Raji (cell line): ENCODE data around the gene BCAS1.

Source experiments
- POLR2A ChIP-seq: IDR thresholded peaks from 2 replicates; pipeline ENCODE4 v1.6.1; 2011; ENCODE audit warnings: low read depth, low read length, control low read depth; ENCODE audit not compliant: insufficient read depth

The BCAS1 gene

GRCh38 chr20:54048891-54049545 is 21.4 kb downstream of the BCAS1 start:
- no peak for TF ChIP-seq POLR2A

- TF ChIP-seq POLR2A, result no peak
Observed at GRCh38 chr20:54048481-54048880, 21.9 kb downstream of the BCAS1 start.

- no peak for TF ChIP-seq POLR2A
Observed at GRCh38 chr20:54047720-54048119, 22.7 kb downstream of the BCAS1 start.

- TF ChIP-seq POLR2A, result no peak
Observed at GRCh38 chr20:54047048-54047447, 23.3 kb downstream of the BCAS1 start.

- no peak for TF ChIP-seq POLR2A
Observed at GRCh38 chr20:54044156-54044555, 26.2 kb downstream of the BCAS1 start.

GRCh38 chr20:54043076-54043967 is 27.1 kb downstream of the BCAS1 start:
- TF ChIP-seq POLR2A, result no peak

GRCh38 chr20:54042021-54042420 is 28.4 kb downstream of the BCAS1 start:
- TF ChIP-seq POLR2A, result no peak

- TF ChIP-seq POLR2A, result no peak
Observed at GRCh38 chr20:54041336-54041735, 29.1 kb downstream of the BCAS1 start.

GRCh38 chr20:54040531-54040930 is 29.9 kb downstream of the BCAS1 start:
- no peak for TF ChIP-seq POLR2A

- no peak for TF ChIP-seq POLR2A
Observed at GRCh38 chr20:54038961-54039360, 31.4 kb downstream of the BCAS1 start.

- TF ChIP-seq POLR2A, result no peak
Observed at GRCh38 chr20:54037525-54037924, 32.9 kb downstream of the BCAS1 start.

- TF ChIP-seq POLR2A, result no peak
Observed at GRCh38 chr20:54029643-54030042, 40.8 kb downstream of the BCAS1 start.

- TF ChIP-seq POLR2A, result no peak
Observed at GRCh38 chr20:54029176-54029575, 41.2 kb downstream of the BCAS1 start.

GRCh38 chr20:54028276-54029011 is 42.0 kb downstream of the BCAS1 start:
- TF ChIP-seq POLR2A, result no peak

- no peak for TF ChIP-seq POLR2A
Observed at GRCh38 chr20:54027704-54028103, 42.7 kb downstream of the BCAS1 start.
